CD4-positive, alpha-beta T cell treated with Interleukin-12 subunit alpha and Interleukin-12 subunit beta, for 1 hour (primary cell): ENCODE data around the gene UNG.
"Not testable (repeated sequence)": the region's sequence is repeated elsewhere in the genome, so short reads cannot be mapped to it uniquely, and the experiment has no call there.

Experiments
- DNase-seq: peaks from one replicate; pipeline ENCODE4 v3.0.0-alpha.2; 2020

The UNG gene

DNA sequence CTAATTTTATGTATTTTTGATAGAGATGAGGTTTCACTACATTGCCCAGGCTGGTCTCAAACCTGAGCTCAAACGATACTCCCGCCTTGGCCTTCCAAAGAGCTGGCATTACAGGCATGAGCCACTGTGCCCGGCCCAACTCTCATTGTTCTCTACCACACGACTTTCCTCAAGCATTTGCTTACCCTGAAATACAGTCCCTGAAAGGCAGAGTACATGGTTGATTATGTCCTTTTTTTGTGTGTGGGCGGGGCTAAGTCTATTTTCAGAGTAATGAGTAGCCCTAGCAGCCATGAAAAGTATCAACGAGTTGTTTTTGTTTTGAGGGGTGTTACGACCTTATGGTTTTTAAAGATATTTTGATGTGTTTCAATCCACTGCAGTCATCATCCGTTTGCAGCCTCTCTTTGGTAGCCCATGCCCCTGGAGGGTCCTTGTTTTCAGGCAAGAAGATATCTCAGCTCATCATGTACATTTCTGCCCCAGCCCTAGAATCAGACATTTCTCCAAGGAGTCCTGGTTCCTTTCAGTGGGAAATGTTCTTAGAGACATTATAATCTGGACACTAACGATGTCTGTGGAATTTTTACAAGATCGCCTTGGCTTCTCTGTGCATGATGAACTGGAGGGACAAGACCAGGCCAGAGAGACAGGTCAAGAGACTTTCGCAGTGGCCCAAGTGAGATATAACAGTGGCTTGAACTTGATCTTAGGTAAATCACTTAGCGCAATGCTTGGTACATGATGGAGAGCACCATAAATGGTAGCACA lies 27.7 kb downstream of the UNG start:
- no peak for DNase-seq

- no peak for DNase-seq
Observed at GRCh38 chr12:109125791-109126190, 28.4 kb downstream of the UNG start.

- no peak for DNase-seq
Observed at GRCh38 chr12:109126784-109127183, 29.4 kb downstream of the UNG start.

DNA sequence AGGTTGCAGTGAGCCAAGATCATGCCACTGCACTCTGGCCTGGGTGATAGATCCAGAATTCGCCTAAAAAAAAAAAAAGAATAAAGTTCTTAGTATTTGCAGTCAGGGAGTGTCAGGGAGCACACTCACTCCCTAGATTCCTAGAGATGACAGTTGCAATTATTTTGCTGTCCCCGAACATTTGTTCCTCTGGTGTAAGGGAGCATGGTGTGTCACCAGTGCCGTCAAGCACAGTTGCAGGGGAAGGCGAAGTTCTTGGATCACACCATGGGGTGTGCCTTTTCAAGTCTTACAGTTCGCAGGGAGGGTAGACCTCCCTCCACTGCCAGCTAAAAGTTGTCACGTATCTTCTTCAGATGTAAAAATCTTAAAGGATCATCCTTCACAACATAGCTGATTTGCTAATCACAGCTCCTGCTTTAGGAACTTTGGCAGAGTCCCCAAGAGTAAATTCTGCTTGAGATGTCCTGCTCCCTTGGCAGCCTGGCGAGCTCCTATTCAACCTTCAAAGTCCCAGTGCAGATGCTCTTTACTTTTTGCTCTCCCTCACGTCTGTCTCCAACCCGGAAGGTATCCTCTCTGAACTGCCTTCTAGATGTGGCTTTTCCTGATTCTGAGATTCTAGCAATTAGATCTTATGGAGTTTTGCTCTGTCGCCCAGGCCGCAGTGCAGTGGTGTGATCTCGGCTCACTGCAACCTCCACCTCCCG lies 30.3 kb downstream of the UNG start:
- no peak for DNase-seq

DNA sequence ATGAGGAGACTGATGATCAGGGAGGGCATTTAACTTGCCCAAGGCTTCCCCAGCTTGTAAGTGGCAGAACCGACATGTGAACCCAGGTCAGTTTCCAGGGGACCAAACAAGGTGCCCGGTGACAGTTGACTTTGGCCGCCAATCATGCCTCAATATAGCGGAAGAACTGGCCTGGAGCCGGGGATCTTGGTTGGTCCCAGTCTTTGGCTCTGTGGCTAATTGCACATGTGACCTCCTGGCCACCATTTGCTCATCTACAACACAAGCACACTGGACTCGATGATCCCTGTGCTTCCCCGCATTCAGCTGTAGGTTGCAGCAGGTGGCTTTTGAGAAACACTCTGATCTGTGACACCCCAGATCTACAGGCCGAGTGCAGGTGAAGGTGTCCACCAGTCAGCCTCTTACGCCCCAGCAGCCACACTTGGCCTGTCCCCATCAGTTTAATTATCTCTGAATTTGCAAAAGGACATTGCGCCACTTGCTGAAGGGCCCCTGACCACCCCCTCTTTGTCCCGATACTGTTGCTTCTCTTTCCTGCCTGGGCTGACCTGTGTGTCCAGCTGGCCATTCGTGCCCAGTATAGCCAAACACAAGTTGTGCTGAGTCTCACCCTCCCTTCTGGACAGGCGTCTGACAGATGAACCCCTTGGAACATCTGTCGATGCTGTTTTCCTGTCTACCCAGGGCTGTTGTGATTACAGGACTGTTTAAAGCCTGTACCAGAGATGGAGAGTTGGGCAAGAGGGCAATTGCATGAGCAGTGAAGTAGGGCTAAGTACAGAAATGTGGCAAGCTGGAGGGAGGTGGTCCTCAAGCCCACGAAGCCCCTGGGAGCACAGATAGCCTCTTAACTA lies 33.1 kb downstream of the UNG start:
- no peak for DNase-seq

DNA sequence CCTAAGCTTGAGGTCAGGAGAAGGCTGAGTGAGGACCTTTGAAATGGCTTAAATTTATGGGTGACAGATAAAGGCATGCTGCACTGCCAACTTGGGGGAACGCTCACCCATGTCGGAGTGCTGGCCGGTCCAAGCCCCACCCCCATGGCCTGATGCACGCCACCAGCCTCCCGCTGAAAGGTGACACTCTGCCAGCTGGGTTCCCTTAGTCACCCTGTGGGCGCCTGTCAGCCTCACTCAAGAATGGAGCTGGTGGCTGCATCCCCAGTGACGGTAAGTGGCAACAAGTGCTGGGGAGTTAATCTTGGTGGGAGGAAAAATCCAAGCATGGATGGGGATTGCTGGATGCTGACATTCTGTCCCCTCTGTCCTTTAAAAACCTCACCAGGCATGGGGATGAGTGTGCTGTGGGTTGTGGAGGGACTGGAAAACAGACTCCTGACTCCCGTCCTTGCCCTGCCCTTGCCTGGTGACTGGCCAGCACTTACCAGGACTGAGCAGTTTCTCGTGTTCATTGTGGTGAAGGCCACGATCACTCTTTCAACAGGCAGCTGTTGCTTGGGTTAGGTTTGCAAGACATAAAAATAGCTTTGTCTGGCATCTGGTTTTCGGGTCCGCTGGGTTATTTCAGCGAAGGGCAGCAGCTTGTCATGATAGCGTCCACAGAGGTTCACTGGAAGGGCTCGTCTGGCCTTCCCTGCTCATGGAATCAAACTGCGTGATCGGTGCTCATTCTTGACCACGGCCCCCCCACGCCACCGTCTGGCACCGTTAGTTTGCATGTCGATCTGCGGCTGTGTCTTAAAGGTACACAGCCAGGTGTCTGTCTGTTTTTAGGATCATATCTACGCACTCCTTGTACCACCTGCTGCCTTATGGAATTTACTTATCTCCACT lies 34.0 kb downstream of the UNG start:
- DNase-seq = no peak

DNA sequence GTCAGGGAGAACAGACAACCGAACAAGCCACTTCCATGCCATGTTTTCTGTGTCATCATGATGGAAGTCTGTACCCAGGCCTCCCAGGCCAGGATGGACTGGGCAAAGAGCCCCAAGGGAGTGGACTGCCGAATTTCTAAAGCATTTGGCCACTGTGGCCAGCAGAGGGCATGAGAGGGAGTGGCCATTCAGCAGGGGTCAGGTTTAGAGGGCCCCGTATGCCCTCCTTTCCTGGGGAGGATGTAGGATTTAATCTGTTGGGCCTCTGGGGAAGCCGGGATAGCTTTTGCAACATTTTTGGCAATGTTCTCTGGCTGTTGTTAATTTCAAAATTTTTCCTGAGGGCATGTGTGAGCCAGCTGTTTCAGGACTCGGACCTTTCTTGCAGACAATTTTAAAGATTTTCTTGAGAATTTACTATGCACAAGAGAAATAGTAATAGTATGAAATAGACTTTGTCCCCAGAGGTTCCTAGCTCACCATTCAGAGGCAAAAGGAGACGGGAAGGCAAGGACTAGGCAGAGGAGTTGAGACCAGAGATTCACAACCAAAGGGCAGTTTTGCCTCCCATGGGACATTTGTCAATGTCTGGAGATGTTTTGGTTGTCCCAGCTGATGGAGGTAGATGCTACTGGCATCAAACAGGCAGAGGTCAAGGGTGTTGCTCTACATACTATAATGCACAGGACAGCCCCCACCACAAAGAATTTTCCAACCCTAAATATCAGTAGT lies 37.0 kb downstream of the UNG start:
- no peak for DNase-seq

DNA sequence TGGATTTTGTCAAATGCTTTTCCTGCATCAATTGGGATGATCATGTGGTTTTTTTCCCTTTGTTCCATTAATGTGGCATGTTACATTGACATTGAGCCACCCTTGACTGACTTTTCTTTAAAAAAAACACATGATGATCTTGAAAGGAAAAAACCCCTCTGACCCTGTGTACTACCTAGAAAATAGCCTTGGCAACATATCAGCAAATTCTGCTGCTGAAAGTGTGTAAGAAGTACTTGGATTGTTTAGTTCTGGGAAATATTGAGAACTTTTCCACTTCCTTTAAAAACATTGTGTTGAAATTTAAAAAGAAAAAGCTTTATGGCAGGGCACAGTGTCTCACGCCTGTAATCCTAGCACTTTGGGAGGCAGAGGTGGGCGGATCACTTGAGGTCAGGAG lies 39.7 kb downstream of the UNG start:
- DNase-seq = no peak

DNA sequence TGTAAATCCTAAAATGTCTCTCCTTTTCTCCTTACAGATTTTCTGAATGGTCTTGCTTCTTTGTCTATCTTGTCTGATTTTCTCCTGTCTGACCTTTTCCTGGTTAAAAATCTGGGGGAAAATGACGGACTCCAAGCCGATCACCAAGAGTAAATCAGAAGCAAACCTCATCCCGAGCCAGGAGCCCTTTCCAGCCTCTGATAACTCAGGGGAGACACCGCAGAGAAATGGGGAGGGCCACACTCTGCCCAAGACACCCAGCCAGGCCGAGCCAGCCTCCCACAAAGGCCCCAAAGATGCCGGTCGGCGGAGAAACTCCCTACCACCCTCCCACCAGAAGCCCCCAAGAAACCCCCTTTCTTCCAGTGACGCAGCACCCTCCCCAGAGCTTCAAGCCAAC lies 42.0 kb downstream of the UNG start:
- DNase-seq = no peak

GRCh38 chr12:109139791-109140190 lies 42.4 kb downstream of the UNG start:
- DNase-seq = no peak

DNA sequence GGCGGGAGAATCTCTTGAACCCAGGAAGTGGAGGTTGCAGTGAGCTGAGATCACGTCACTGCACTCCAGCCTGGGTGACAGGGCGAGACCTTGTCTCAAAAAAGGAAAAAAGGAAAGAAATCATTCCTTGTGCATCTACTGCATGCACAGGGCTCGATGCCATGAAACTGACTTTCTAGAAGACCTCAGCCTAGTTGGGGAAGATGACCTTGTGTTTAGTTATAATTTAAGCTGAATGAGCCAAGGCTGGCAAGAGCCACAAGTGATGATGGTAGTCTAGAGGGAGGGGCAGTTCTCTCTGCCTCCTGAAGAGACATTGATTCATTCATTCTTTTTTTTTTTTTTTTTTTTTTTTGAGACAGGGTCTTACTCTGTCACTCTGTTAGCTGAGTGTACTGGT lies 43.2 kb downstream of the UNG start:
- no peak for DNase-seq

DNA sequence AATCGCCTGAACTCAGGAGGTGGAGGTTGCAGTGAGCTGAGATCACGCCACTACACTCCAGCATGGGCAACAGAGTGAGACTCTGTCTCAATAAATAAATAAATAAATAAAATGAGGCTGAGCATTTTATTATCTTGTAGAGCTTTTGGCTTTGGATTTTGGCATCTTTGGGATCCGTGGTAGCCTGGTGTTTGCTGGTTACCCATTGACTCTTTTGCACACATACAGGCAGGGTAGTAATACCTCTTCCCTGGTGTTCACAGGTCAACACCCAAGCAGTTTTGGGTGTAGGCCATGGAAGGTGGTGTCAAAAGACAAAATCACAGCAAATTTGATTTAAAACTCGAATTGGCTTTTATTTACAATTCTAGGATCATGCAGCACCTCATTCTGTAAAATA lies 46.8 kb downstream of the UNG start:
- no peak for DNase-seq

DNA sequence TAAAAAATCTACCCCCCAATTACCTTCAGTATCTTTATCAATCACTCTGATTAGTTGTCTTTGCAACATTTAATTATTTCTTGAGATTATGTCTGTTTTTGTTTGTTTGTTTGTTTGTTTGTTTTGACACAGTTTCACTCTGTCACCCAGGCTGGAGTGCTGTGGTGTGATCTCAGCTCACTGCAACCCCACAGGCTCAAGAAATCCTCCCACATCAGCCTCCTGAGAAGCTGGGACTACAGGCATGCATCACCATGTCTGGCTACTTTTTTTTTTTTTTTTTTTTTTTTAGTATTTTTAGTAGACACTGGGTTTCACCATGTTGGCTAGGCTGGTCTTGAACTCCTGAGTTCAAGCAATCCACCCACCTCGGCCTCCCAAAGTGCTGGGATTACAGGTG lies 49.7 kb downstream of the UNG start:
- DNase-seq = not testable (repeated sequence)

GRCh38 chr12:109147954-109148353 lies 50.6 kb downstream of the UNG start:
- no peak for DNase-seq

DNA sequence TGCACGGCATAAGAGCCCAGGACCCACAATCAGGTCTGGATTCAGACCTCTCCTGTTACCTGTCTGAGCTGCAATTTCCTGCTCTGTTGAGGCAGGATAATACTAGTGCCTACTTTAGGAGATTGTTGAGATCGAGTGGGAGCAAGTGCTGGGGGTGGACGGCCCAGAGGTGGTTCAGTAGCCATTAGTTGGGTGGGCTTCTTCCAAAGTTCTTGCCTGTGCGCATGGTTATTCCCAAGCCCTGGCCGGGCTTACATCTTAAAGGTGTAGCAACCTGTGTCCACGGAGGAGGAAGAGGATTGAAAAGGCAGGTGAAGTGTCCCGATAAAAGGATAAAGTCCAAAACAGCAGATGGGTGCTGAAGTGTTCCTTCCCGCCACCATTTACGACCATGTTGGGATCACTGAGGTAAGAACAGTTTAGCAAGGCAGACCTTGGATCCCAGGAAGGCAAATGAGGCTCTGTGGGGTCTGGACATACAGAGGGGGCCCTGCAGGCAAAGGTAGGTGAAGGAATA lies 52.8 kb downstream of the UNG start:
- DNase-seq = no peak

DNA sequence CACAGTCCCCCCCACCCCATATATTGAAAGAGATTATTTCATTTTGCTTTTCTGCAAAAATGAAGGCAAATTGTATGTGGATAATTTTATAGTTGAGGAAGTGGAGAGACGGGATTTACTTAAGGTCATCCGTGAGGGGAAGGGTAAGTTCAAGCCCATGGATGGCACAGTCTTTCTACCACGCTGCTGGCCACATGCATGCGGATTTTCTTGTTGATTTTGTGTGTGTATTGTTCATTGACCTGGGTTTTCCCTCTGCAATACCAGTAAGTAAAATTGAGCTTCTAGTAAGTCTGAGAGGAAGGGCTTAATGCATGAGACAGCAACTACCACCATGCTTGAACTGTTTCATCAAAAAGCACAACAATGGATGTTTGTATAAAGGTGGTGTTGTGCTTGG lies 54.1 kb downstream of the UNG start:
- no peak for DNase-seq

DNA sequence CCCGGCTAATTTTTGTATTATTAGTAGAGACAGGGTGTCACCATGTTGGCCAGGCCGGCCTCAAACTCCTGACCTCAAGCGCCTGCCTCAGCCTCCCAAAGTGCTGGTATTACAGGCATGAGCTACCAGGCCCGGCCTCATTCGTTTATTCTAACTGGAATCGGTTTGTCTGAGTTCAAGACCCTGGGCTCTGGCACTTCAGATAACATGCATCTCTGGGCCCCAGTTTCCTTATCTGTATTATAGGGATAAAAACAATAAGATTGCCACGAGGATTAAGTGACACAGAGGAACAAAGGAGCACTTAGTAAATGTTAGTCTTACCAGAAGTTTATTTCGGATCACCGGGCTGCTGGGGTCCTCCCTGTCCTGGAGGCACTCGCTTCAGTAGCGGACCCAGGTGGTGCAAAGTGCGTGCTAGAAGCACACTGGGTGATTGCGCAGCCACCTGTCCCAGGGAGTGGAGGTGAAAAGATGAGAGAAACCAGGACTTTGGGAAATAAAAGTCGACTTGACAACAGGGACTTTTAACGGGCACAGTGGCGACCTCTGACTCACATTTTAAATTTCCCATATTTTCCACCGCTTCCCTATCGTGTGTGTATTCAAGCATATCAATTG lies 56.5 kb downstream of the UNG start:
- no peak for DNase-seq

DNA sequence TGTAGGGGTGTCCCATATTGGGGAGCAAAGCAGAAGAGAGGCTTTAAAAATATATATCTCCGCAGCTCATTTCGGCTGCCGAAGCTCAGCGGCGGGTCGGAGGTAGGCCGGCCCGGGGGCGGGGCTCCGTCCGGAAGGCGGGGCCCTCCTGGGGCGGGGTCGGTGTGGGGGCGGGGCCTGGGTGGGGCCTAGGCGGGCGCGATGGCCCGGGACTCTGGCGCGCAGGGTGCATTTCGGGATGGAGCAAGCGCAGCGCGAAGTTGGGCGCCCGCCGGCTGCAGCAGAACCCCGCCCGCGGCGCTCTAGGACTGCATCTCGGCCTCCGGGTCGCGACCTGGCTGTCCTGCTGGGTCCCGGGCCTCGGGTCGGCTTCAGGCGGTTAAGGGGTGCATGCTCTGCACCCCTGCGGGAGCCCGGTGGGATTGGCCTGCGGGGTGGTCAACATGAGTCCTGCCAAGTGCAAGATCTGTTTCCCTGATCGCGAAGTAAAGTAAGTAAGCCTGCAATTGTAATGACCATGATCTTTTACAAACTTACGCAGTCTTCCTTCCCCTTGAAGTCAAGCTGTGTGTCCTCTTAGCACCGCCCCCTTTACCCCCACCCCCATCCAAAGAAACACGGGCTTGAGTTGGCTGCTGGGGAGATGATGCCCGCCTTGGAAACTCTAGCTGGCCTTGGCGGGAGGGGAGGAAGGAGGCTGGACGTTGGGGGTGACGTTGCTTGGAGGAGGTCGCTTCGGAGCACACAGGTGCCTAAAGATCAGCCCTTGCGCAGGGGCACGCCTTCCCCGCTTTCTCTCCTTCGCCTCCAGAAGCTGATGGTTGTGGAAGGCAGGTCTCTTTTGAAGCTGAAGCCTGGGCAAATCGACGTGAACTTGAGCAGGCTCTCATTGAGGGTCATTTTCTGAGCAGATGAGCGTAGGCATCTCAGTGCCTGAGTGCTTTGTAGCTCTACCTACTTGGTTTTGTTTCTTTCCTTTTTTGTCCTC lies 57.3 kb downstream of the UNG start:
- peak; percentile 86 for DNase-seq

DNA sequence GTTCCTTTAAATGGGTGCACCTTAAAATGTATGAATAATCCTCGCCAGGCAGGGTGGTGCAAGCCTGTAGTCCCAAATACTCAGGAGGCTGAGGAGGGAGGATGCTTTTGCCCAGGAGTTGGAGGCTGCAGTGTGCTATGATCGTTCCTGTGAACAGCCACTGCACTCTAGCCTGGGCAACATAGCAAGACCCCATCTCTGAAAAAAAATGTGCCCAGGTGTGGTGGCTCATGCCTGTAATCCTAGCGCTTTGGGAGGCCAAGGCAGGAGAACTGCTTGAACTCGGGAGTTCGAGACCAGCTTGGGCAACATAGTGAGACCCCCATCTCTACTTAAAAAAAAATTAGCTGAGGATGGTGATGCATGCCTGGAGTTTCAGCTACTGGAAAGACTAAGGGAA lies 58.6 kb downstream of the UNG start:
- no peak for DNase-seq

- no peak for DNase-seq
Observed at GRCh38 chr12:109156586-109156985, 59.2 kb downstream of the UNG start.
